Coronary artery (tissue), 2 donors: ENCODE data around the gene RABGEF1.
"Not testable (repeated sequence)": the region's sequence is repeated elsewhere in the genome, so short reads cannot be mapped to it uniquely, and the experiment has no call there.

Experiments used
- DNase-seq: peaks from one replicate; pipeline ENCODE4 v3.0.0-alpha.2; 2017; ENCODE audit warnings: low spot score
- H3K27ac ChIP-seq, 2 donors: fragments of 200-600 bp; sonication (generic); one replicate each; pipeline ENCODE4 v1.5.1; 2016 to 2019
- H3K4me3 ChIP-seq: fragments of 200-600 bp; sonication (generic); 2 replicates; pipeline ENCODE4 v1.5.1; 2016; ENCODE audit warnings: mild to moderate bottlenecking, moderate library complexity
- CTCF ChIP-seq: fragments of 200-600 bp; sonication (generic); IDR thresholded peaks from one replicate; pipeline ENCODE4 v1.5.1; 2019; ENCODE audit warnings: antibody characterized with exemption

RABGEF1 gene

GRCh38 chr7:66740302-66740979 is at the start of gene RABGEF1:
Gene RABGEF1, plus strand, starts transcription at chr7:66740733. Its CDS starts 31,167 bp downstream, at chr7:66771900.
- peak within 1 kb of the TSS; percentile 99 for H3K27ac ChIP-seq
- DNase-seq, result peak; percentile 99
- TF ChIP-seq CTCF, result no peak

GRCh38 chr7:66693331-66693730 is 47.2 kb upstream of the RABGEF1 start:
- TF ChIP-seq CTCF, result no peak
- DNase-seq, result no peak
- Histone ChIP-seq H3K4me3 (no peak overlapping the region), H3K27ac (no peak overlapping the region)

More at GRCh38 chr7:66740302-66740979, at the start of gene RABGEF1:
- H3K4me3 ChIP-seq, result peak within 1 kb of the TSS; percentile 92

GRCh38 chr7:66694286-66694685 is 46.2 kb upstream of the RABGEF1 start:
- Histone ChIP-seq H3K27ac (no peak overlapping the region), H3K4me3 (no peak overlapping the region)
- DNase-seq, result no peak
- no peak for TF ChIP-seq CTCF

GRCh38 chr7:66695417-66695816 is 45.1 kb upstream of the RABGEF1 start:
- DNase-seq, H3K27ac ChIP-seq, H3K4me3 ChIP-seq: not testable (repeated sequence)

- not testable (repeated sequence) for H3K4me3 ChIP-seq, H3K27ac ChIP-seq, DNase-seq
Measured at GRCh38 chr7:66696134-66696533, 44.4 kb upstream of the RABGEF1 start.

GRCh38 chr7:66696774-66697191 is 43.8 kb upstream of the RABGEF1 start:
- H3K4me3 ChIP-seq, result no peak overlapping the region
- TF ChIP-seq CTCF, result no peak
- no peak for DNase-seq
- H3K27ac ChIP-seq, result peak overlapping the region; percentile 69 to 82

GRCh38 chr7:66697449-66698438 is 42.8 kb upstream of the RABGEF1 start:
- H3K4me3 ChIP-seq, result no peak overlapping the region
- H3K27ac ChIP-seq, result peak overlapping the region; percentile 69 to 82
- no peak for TF ChIP-seq CTCF
- peak; percentile 80 for DNase-seq
